ENCODE data around the gene ROMO1.

- TF ChIP-seq CTCF (IDR thresholded peaks at IDR 0.05; ENCODE audit: low read depth, low read length, poor library complexity, severe bottlenecking) (no peak), EZH2phosphoT487 (IDR thresholded peaks at IDR 0.05; ENCODE audit: borderline replicate concordance, low read length) (no peak)
These were observed 24.3 kb upstream of the ROMO1 start for GRCh38 chr20:35674921-35675320.
